ENCODE results near the gene MFF.

Gene MFF

GRCh38 chr2:227368574-227368973 lies 43.5 kb downstream of the MFF start:
- H3K4me3 ChIP-seq (ENCODE audit: insufficient read depth, low read length, poor library complexity, severe bottlenecking) = no peak overlapping the region
- H3K79me2 ChIP-seq (ENCODE audit: insufficient read depth, low read length) = no peaks in the 10 kb centered on the region
- no peaks in the 10 kb centered on the region for H4K20me1 ChIP-seq (ENCODE audit: low read depth, low read length)
- no peaks in the 10 kb centered on the region for H3K27me3 ChIP-seq (ENCODE audit: low read length)
- no peak overlapping the region for H3K4me2 ChIP-seq (ENCODE audit: low read depth, low read length, poor library complexity, severe bottlenecking)
- TF ChIP-seq EZH2phosphoT487 (conservative IDR thresholded peaks at IDR 0.05; ENCODE audit: low read length) (no peak), CTCF (IDR thresholded peaks at IDR 0.05; ENCODE audit: insufficient read depth, low read length, poor library complexity, severe bottlenecking) (no peak)
- no peaks in the 10 kb centered on the region for H3K9me3 ChIP-seq (ENCODE audit: insufficient read depth, low read length)
- H3K9ac ChIP-seq (ENCODE audit: low read length) = no peak overlapping the region
- no peaks in the 10 kb centered on the region for H3F3A ChIP-seq (ENCODE audit: insufficient read depth)
- H2AFZ ChIP-seq (ENCODE audit: low read depth, low read length, severe bottlenecking) = no peak overlapping the region
- H3K27ac ChIP-seq (ENCODE audit: low read depth, low read length) = no peak overlapping the region
- no peaks in the 10 kb centered on the region for H3K36me3 ChIP-seq (ENCODE audit: low read length)
- no peaks in the 10 kb centered on the region for H3K9me2 ChIP-seq (replicated peaks; ENCODE audit: insufficient read depth, low read length)

- Histone ChIP-seq H3K79me2 (ENCODE audit: insufficient read depth, low read length) (no peaks in the 10 kb centered on the region), H3F3A (ENCODE audit: insufficient read depth) (no peaks in the 10 kb centered on the region), H2AFZ (ENCODE audit: low read depth, low read length, severe bottlenecking) (no peak overlapping the region), H3K9me2 (replicated peaks; ENCODE audit: insufficient read depth, low read length) (no peaks in the 10 kb centered on the region), H3K4me3 (ENCODE audit: insufficient read depth, low read length, poor library complexity, severe bottlenecking) (no peak overlapping the region), H3K27ac (ENCODE audit: low read depth, low read length) (no peak overlapping the region), H3K27me3 (ENCODE audit: low read length) (no peaks in the 10 kb centered on the region), H4K20me1 (ENCODE audit: low read depth, low read length) (no peaks in the 10 kb centered on the region), H3K4me2 (ENCODE audit: low read depth, low read length, poor library complexity, severe bottlenecking) (no peak overlapping the region), H3K9me3 (ENCODE audit: insufficient read depth, low read length) (no peaks in the 10 kb centered on the region), H3K9ac (ENCODE audit: low read length) (no peak overlapping the region), H3K36me3 (ENCODE audit: low read length) (no peaks in the 10 kb centered on the region)
- TF ChIP-seq CTCF (IDR thresholded peaks at IDR 0.05; ENCODE audit: insufficient read depth, low read length, poor library complexity, severe bottlenecking) = no peak
- TF ChIP-seq EZH2phosphoT487 (conservative IDR thresholded peaks at IDR 0.05; ENCODE audit: low read length) = no peak
Measured at GRCh38 chr2:227370092-227370491, 45.0 kb downstream of the MFF start.

- Histone ChIP-seq H3K4me3 (ENCODE audit: insufficient read depth, low read length, poor library complexity, severe bottlenecking) (no peak overlapping the region), H3K9ac (ENCODE audit: low read length) (no peak overlapping the region), H3K9me2 (replicated peaks; ENCODE audit: insufficient read depth, low read length) (no peaks in the 10 kb centered on the region), H3K27ac (ENCODE audit: low read depth, low read length) (no peak overlapping the region), H3K4me2 (ENCODE audit: low read depth, low read length, poor library complexity, severe bottlenecking) (no peak overlapping the region), H4K20me1 (ENCODE audit: low read depth, low read length) (no peaks in the 10 kb centered on the region), H3K79me2 (ENCODE audit: insufficient read depth, low read length) (no peaks in the 10 kb centered on the region), H3F3A (ENCODE audit: insufficient read depth) (no peaks in the 10 kb centered on the region), H3K9me3 (ENCODE audit: insufficient read depth, low read length) (no peaks in the 10 kb centered on the region), H2AFZ (ENCODE audit: low read depth, low read length, severe bottlenecking) (no peak overlapping the region), H3K36me3 (ENCODE audit: low read length) (no peaks in the 10 kb centered on the region), H3K27me3 (ENCODE audit: low read length) (no peaks in the 10 kb centered on the region)
- TF ChIP-seq CTCF (IDR thresholded peaks at IDR 0.05; ENCODE audit: insufficient read depth, low read length, poor library complexity, severe bottlenecking) (no peak), EZH2phosphoT487 (conservative IDR thresholded peaks at IDR 0.05; ENCODE audit: low read length) (no peak)
Measured at GRCh38 chr2:227370791-227371312, 45.8 kb downstream of the MFF start.
